8988T (cell line): ENCODE results near the gene SNRPD2.
"Not testable (repeated sequence)": the region's sequence is repeated elsewhere in the genome, so short reads cannot be mapped to it uniquely, and the experiment has no call there.

Source experiments
- DNase-seq: peaks from one replicate; pipeline ENCODE4 v3.0.0; 2011

The SNRPD2 gene

GRCh38 chr19:45701676-45702075 is 9.9 kb upstream of the SNRPD2 start:
- DNase-seq, result no peak

GRCh38 chr19:45693106-45693788 is 1.5 kb upstream of the SNRPD2 start:
- DNase-seq, result no peak

- peak; percentile 66 for DNase-seq
Observed at GRCh38 chr19:45692187-45693105, 693 bp upstream of the SNRPD2 start, which contains the start of gene QPCTL. Gene QPCTL, plus strand, starts transcription at chr19:45692666. Its CDS starts 38 bp downstream, at chr19:45692704.

DNA sequence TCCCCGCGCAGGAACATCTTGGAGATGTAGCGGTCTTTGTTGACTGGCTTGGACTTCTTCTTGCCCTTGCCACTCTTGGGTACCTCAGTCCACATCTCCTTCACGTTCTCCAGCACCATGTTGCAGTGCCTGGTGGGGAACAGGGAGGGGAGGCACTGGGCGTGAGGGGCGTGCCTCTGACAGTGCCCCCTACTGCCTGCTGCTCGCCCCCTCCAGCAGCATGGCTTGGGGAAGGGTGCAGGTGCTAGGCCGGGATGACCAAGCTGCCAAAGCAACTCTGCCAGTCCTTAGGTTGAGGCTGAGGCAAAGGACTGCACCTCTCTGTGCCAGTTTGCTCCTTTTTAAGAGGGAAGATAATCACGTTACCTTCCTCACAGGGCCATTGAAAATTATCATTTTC is 4.2 kb downstream of the SNRPD2 start:
- no peak for DNase-seq

GRCh38 chr19:45685045-45685444 is 6.7 kb downstream of the SNRPD2 start:
- DNase-seq, result not testable (repeated sequence)

GRCh38 chr19:45682908-45683307 is 8.8 kb downstream of the SNRPD2 start:
- DNase-seq, result no peak

GRCh38 chr19:45682117-45682516 is 9.6 kb downstream of the SNRPD2 start:
- no peak for DNase-seq

DNA sequence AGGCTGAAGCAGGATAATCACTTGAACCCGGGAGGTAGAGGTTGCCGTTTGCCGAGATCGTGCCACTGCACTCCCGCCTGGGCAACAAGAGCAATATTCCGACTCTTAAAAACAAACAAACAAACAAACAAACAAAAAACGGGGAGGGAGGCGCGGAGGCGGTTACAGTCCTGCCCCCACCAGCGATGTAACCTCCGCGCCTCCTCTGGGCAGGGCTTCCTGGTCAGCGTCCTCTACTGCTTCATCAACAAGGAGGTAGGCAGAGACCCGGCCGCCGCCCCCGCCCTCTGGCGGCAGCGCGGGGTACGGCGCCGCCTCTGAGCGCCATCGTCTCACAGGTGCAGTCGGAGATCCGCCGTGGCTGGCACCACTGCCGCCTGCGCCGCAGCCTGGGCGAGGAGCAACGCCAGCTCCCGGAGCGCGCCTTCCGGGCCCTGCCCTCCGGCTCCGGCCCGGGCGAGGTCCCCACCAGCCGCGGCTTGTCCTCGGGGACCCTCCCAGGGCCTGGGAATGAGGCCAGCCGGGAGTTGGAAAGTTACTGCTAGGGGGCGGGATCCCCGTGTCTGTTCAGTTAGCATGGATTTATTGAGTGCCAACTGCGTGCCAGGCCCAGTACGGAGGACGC is 10.2 kb downstream of the SNRPD2 start:
- DNase-seq, result peak; percentile 62

DNA sequence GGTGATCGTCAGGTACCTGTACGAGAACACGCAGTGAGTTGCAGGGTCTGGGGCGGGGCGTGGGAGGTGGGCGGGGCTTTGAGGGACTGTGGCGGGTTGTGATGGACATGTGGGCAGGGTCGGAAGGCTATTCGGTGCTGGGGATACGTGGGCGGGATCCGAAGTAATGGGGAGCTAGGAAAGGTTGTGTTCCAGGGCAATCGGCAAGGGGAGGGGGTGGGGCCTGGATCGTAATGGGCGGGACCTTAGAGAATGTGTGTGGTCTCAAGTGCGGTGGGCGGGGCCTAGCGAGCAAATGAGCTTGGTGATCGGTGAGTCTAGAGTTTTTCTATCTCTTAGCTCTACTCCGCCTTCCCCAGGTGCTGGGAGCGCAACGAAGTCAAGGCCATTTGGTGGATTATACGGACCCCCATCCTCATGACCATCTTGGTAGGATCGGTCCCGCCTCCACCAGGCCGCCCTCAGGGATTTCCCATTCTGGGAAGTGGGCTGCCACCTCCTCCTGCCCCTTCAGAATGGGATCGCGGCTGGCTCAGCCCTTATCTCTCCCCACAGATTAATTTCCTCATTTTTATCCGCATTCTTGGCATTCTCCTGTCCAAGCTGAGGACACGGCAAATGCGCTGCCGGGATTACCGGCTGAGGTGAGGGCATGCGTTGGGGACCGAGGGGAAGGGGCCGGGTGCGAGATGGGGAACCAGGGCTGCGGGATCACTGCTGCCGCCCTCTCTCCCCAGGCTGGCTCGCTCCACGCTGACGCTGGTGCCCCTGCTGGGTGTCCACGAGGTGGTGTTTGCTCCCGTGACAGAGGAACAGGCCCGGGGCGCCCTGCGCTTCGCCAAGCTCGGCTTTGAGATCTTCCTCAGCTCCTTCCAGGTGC is 14.2 kb downstream of the SNRPD2 start:
- DNase-seq, result peak; percentile 84

- DNase-seq, result no peak
Observed at GRCh38 chr19:45676851-45677263, 14.9 kb downstream of the SNRPD2 start.

- no peak for DNase-seq
Observed at GRCh38 chr19:45674946-45675345, 16.8 kb downstream of the SNRPD2 start.

DNA sequence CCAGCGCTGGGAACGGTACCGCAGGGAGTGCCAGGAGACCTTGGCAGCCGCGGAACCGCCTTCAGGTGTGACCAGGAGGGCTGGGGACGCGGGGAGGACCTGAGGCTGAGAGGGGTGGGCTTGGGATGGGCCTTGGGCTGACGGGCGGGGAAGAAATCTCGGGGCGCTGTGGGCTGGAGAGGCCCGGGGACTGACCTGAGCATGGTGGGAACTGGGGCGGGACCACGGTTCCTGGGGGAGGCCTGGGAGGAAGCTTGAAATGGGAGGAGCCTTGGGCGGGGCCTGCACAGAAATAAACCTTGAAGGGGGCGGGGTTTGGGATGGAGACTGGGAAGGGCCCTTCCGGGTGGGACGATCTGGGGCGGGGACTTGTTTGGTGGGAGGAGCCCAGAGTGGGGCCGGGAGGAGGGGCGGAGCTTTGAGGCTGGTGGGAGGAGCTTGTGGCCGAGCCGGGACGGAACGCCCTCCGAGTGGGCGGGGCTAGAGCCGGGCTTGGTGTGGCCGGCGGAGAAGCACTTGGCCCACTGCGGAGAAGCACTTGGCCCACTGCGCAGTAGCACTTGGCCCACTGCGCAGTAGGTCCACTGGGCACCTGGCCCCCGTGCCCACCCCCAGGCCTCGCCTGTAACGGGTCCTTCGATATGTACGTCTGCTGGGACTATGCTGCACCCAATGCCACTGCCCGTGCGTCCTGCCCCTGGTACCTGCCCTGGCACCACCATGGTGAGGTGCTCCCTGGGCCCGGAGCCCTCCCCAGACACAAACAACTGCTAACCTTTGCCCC is 20.9 kb downstream of the SNRPD2 start:
- DNase-seq, result peak; percentile 83

- DNase-seq, result no peak
Observed at GRCh38 chr19:45668342-45668871, 23.3 kb downstream of the SNRPD2 start.

GRCh38 chr19:45667620-45668341 is 24.0 kb downstream of the SNRPD2 start, which contains the start of gene GIPR:
Gene GIPR, plus strand, starts transcription at chr19:45668221. Its CDS starts 1,300 bp downstream, at chr19:45669521.
- no peak for DNase-seq

- DNase-seq, result no peak
Observed at GRCh38 chr19:45664575-45664974, 27.2 kb downstream of the SNRPD2 start.

GRCh38 chr19:45663800-45664199 is 28.0 kb downstream of the SNRPD2 start:
- DNase-seq, result no peak

- no peak for DNase-seq
Observed at GRCh38 chr19:45660636-45661035, 31.1 kb downstream of the SNRPD2 start.

GRCh38 chr19:45659096-45659729 is 32.5 kb downstream of the SNRPD2 start:
- DNase-seq, result no peak

DNA sequence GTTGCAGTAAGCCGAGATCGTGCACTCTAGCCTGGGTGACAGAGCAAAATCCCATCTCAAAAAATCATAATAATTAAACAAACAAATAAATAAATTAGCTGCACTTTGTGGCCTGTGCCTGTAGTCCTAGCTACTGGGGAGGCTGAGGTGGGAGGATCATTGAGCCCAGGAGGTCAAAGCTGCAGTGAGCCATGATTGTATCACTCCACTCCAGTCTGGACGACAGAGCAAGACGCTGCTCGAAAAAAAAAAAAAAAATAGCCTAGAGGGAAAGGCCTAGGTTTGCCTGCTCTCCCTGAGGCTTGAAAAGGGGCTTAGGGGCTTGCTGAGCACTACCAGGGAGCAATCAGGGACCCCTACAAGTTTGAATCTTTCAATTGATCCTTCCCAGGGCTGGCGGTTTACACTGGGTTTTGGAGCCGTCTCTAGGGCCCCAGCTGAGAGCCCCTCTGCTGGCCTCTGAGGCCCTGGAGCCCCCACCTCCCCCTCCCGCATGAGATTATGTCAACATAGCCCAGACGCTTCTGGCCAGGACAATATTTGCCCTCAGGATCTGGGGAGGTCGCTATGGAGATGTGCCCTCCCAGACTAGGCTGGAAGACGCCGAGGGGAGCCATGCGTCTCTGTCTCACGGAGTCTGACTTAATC is 34.1 kb downstream of the SNRPD2 start:
- DNase-seq, result no peak

- no peak for DNase-seq
Observed at GRCh38 chr19:45655073-45655472, 36.7 kb downstream of the SNRPD2 start.
